NCI-H2107 (cell line): Measurements from ENCODE around the gene ZNF740.
"Not testable (repeated sequence)": the region's sequence is repeated elsewhere in the genome, so short reads cannot be mapped to it uniquely, and the experiment has no call there.

Experiments
- DNase-seq: peaks from one replicate; lab custom pipeline; 2025; lab: John Stamatoyannopoulos, UW

The ZNF740 gene

GRCh38 chr12:53180220-53180930, at the start of gene ZNF740, which contains the start of gene CSAD:
Gene ZNF740, plus strand, starts transcription at chr12:53180722. Its CDS starts 1,262 bp downstream, at chr12:53181984.
Gene CSAD, minus strand, starts transcription at chr12:53180925. Its CDS starts 7,455 bp downstream, at chr12:53173470.
- DNase-seq, result peak; percentile 84

- DNase-seq, result no peak
Observed at GRCh38 chr12:53131844-53132243, 48.7 kb upstream of the ZNF740 start.

GRCh38 chr12:53133722-53134121, 46.8 kb upstream of the ZNF740 start:
- DNase-seq, result no peak

- DNase-seq, result no peak
Observed at GRCh38 chr12:53143355-53143754, 37.2 kb upstream of the ZNF740 start.

- DNase-seq, result no peak
Observed at GRCh38 chr12:53145383-53146260, 34.9 kb upstream of the ZNF740 start.

GRCh38 chr12:53147181-53147580, 33.3 kb upstream of the ZNF740 start:
- no peak for DNase-seq

- DNase-seq, result no peak
Observed at GRCh38 chr12:53147653-53148052, 32.9 kb upstream of the ZNF740 start.

- DNase-seq, result no peak
Observed at GRCh38 chr12:53151039-53151438, 29.5 kb upstream of the ZNF740 start.

- no peak for DNase-seq
Observed at GRCh38 chr12:53152390-53152789, 28.1 kb upstream of the ZNF740 start.

GRCh38 chr12:53159195-53159839, 21.2 kb upstream of the ZNF740 start:
- peak; percentile 61 for DNase-seq

- no peak for DNase-seq
Observed at GRCh38 chr12:53160000-53160399, 20.5 kb upstream of the ZNF740 start.

- DNase-seq, result no peak
Observed at GRCh38 chr12:53160673-53161072, 19.8 kb upstream of the ZNF740 start.

GRCh38 chr12:53161119-53161911, 19.2 kb upstream of the ZNF740 start:
- no peak for DNase-seq

- DNase-seq, result not testable (repeated sequence)
Observed at GRCh38 chr12:53163008-53163407, 17.5 kb upstream of the ZNF740 start.

- DNase-seq, result no peak
Observed at GRCh38 chr12:53166837-53167236, 13.7 kb upstream of the ZNF740 start.

- no peak for DNase-seq
Observed at GRCh38 chr12:53169644-53170043, 10.9 kb upstream of the ZNF740 start.

GRCh38 chr12:53170215-53170614, 10.3 kb upstream of the ZNF740 start:
- no peak for DNase-seq

GRCh38 chr12:53170876-53171724, 9.4 kb upstream of the ZNF740 start:
- no peak for DNase-seq

GRCh38 chr12:53171725-53172329, 8.7 kb upstream of the ZNF740 start:
- DNase-seq, result no peak

- no peak for DNase-seq
Observed at GRCh38 chr12:53172352-53172751, 8.2 kb upstream of the ZNF740 start.
